AG04449 (cell line): ENCODE data around the gene CEP63.
"Not testable (repeated sequence)": the region's sequence is repeated elsewhere in the genome, so short reads cannot be mapped to it uniquely, and the experiment has no call there.

Experiments
- CTCF ChIA-PET: fragments of 350-600 bp; formaldehyde crosslinking; extraction: SDS; loops from one replicate; lab custom pipeline; 2021; ENCODE audit warnings: antibody characterized with exemption; lab: Yijun Ruan, JAX
- POLR2A ChIA-PET: fragments of 400-600, 350-600 bp; formaldehyde crosslinking; extraction: SDS; loops from one replicate; lab custom pipeline; 2020; ENCODE audit warnings: antibody characterized with exemption, inconsistent platforms; lab: Yijun Ruan, JAX
- DNase-seq: peaks from one replicate; pipeline ENCODE4 v3.0.0-alpha.2; 2010; ENCODE audit warnings: low read depth, low spot score
- H3K4me3 ChIP-seq: 2 replicates; pipeline ENCODE4 v1.5.1; 2011; ENCODE audit warnings: low read depth, mild to moderate bottlenecking, control low read depth, low read length
- CTCF ChIP-seq: IDR thresholded peaks from one replicate; pipeline ENCODE4 v1.5.1; 2011; ENCODE audit warnings: mild to moderate bottlenecking, moderate library complexity, low read length, control low read depth, inconsistent platforms; ENCODE audit not compliant: insufficient read depth; ENCODE audit errors: missing control alignments

Gene CEP63

GRCh38 chr3:134563601-134564000 lies 77.7 kb downstream of the CEP63 start:
- POLR2A ChIA-PET: no interaction called here
- TF ChIP-seq CTCF: no peak
- no peak overlapping the region for H3K4me3 ChIP-seq
- DNase-seq: no peak
- CTCF ChIA-PET: interaction anchor here (0.6 kb wide), 1 partner anchor 17 kb away, joined by 4 read pairs; no protein-coding TSS in a partner anchor

- H3K4me3 ChIP-seq: no peak overlapping the region
- CTCF ChIA-PET: interaction anchor here (0.9 kb wide), 1 partner anchor 36 kb away, joined by 3 read pairs; no protein-coding TSS in a partner anchor
- no peak for TF ChIP-seq CTCF
- DNase-seq: no peak
- POLR2A ChIA-PET: no interaction called here
Observed at GRCh38 chr3:134564991-134565390, 79.1 kb downstream of the CEP63 start.

GRCh38 chr3:134567605-134568004 lies 81.7 kb downstream of the CEP63 start:
- no peak for DNase-seq
- CTCF ChIA-PET: interaction anchor here (1.2 kb wide), 2 partner anchors 10 to 33 kb away, joined by 3 to 5 read pairs; no protein-coding TSS in a partner anchor
- TF ChIP-seq CTCF: no peak
- POLR2A ChIA-PET: no interaction called here
- H3K4me3 ChIP-seq: no peak overlapping the region

- no peak for DNase-seq
- ChIA-PET CTCF (interaction anchor here (1.2 kb wide), 1 partner anchor 12 kb away, joined by 3 read pairs; no protein-coding TSS in a partner anchor), POLR2A (no interaction called here)
- no peak overlapping the region for H3K4me3 ChIP-seq
- no peak for TF ChIP-seq CTCF
Observed at GRCh38 chr3:134568790-134569189, 82.9 kb downstream of the CEP63 start.

GRCh38 chr3:134569899-134570298 lies 84.0 kb downstream of the CEP63 start:
- CTCF ChIA-PET: not testable (repeated sequence)

GRCh38 chr3:134576426-134576825 lies 90.6 kb downstream of the CEP63 start:
- no peak overlapping the region for H3K4me3 ChIP-seq
- no peak for DNase-seq
- no peak for TF ChIP-seq CTCF
- ChIA-PET CTCF (no interaction called here), POLR2A (no interaction called here)

More at GRCh38 chr3:134569899-134570298, 84.0 kb downstream of the CEP63 start:
- H3K4me3 ChIP-seq, DNase-seq, POLR2A ChIA-PET: not testable (repeated sequence)

GRCh38 chr3:134576831-134577230 lies 91.0 kb downstream of the CEP63 start:
- no peak overlapping the region for H3K4me3 ChIP-seq
- ChIA-PET POLR2A (no interaction called here), CTCF (no interaction called here)
- TF ChIP-seq CTCF: no peak
- no peak for DNase-seq
